Esophagus squamous epithelium (tissue), 4 donors: ENCODE measurements around the gene MYOD1.

Experiments
- POLR2A ChIP-seq, 4 donors: fragments of 450-650 bp; IDR thresholded peaks; one replicate each; pipeline ENCODE4 v1.6.1; 2017; ENCODE audit warnings: antibody characterized with exemption in 4 of 4, mild to moderate bottlenecking in 4 of 4, moderate library complexity in 3 of 4
- TF ChIP-seq, protein P1 (sequence below), 6 experiments: fragments of 450-650 bp in 4 of 6; fragments of 200-600 bp in 2 of 6; sonication (generic) in 2 of 6; IDR thresholded peaks; one replicate each; pipeline ENCODE4 v1.5.1; 2016 to 2019; ENCODE audit warnings: antibody characterized with exemption in 6 of 6, mild to moderate bottlenecking in 4 of 6, moderate library complexity in 4 of 6

DNA sequence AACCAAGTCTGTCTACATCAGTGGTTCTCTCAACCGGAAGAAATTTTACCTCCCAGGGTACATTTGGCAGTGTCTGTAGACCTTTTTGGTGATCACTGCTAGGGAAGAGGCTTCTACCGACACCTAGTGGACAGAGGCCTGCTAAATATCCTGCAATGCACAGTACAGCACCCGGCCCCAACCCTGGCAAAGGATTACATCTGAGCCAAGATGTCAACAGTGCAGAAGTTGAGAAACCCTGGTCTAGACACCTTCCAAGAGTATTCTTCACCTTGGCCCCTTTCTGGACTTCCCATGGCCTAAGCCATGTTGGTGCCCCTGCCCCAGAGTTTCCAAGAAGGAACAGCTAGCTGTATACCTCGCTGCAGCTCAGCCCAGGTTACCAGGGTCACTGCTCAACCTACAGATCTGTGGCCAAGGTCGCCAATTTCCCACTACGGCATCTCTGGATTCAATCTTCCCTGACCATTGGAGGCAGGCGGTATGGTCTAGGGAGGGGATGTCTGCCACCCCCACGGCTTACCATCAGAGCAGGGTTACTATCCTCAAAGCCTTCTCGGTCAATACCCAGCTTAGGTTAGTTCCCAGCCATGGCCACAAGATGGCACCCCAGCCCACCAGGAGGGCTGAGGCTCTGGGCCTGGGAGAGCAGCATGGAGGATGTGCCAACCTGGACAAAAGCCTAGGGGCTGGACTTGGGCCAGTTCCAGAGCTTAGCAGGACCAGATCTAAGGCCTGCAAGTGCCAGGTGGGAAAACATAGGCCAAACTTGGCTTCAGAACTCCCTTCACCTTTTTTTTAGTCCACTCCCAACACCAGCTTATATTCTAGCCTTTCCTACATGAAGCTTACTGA lies 11.5 kb downstream of the MYOD1 start:
- TF ChIP-seq POLR2A (IDR thresholded peaks at IDR 0.05): no peak
- TF ChIP-seq, protein P1, sequence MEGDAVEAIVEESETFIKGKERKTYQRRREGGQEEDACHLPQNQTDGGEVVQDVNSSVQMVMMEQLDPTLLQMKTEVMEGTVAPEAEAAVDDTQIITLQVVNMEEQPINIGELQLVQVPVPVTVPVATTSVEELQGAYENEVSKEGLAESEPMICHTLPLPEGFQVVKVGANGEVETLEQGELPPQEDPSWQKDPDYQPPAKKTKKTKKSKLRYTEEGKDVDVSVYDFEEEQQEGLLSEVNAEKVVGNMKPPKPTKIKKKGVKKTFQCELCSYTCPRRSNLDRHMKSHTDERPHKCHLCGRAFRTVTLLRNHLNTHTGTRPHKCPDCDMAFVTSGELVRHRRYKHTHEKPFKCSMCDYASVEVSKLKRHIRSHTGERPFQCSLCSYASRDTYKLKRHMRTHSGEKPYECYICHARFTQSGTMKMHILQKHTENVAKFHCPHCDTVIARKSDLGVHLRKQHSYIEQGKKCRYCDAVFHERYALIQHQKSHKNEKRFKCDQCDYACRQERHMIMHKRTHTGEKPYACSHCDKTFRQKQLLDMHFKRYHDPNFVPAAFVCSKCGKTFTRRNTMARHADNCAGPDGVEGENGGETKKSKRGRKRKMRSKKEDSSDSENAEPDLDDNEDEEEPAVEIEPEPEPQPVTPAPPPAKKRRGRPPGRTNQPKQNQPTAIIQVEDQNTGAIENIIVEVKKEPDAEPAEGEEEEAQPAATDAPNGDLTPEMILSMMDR (IDR thresholded peaks at IDR 0.05): peak; percentile 61 to 89 (median 81)
